H1 (cell line): ENCODE measurements around the gene UBE2D2. TPM values are rescaled to one million over a fixed set of nuclear protein-coding genes. Genes with fewer than 3 reads are reported as not detected.

ENCODE experiments used
- CHD7 ChIP-seq: fragments of 300-600 bp; sonication (generic); IDR thresholded peaks from 2 replicates; pipeline ENCODE4 v1.7.1; 2012; ENCODE audit warnings: low read length, moderate library complexity, mild to moderate bottlenecking, inconsistent platforms; ENCODE audit not compliant: insufficient replicate concordance
- RBBP5 ChIP-seq: IDR thresholded peaks from 2 replicates; pipeline ENCODE4 v1.7.1; 2012; ENCODE audit warnings: low read depth, mild to moderate bottlenecking, inconsistent platforms, low read length, moderate library complexity, borderline replicate concordance
- RXRA ChIP-seq: IDR thresholded peaks from 2 replicates; pipeline ENCODE4 v1.6.1; 2011; ENCODE audit warnings: low read depth, mild to moderate bottlenecking, low read length, moderate library complexity; ENCODE audit not compliant: insufficient read depth
- SIRT6 ChIP-seq: IDR thresholded peaks from one replicate; pipeline ENCODE4 v1.7.1; 2012; ENCODE audit warnings: low read length, inconsistent platforms
- SRF ChIP-seq: IDR thresholded peaks from 2 replicates; pipeline ENCODE4 v1.6.1; 2011; ENCODE audit warnings: mild to moderate bottlenecking, low read depth, low read length, moderate library complexity
- SUZ12 ChIP-seq: fragments of 200-600 bp; sonication (generic); IDR thresholded peaks from 2 replicates; pipeline ENCODE4 v1.6.1; 2012; ENCODE audit warnings: mild to moderate bottlenecking, inconsistent platforms, low read length, moderate library complexity, mixed read lengths
- polyA plus RNA-seq, 7 experiments: library from polyadenylated mRNA; depleted of rRNA in 3 of 7; stranded (reverse) in 5 of 7; unstranded in 2 of 7; fragments of >200 nt in 5 of 7; fragments of 200-250 nt in 2 of 7; gene quantifications; 1 replicate in 5 of 7; 2 replicates in 1 of 7; 4 replicates in 1 of 7; pipeline versions ENCODE4 v1.2.1 to v1.2.3, GENCODE V29; 2011 to 2013; ENCODE audit warnings: missing spikeins in 2 of 7, mixed read lengths in 2 of 7
- total RNA-seq: library from RNA; stranded (reverse); fragmentation: NEBNext Ultra II Directional; extraction: Animal tissue kit (Norgen Biotek cat#: 25700); gene quantifications from 2 replicates; pipeline ENCODE4 v1.2.1, GENCODE V29; 2021

The UBE2D2 gene
- total and polyA plus RNA-seq, 2 of the 8 experiments (the other 6 are each of a cell fraction or from before 2014, with no cell fraction given), result 66.9 to 203 TPM

- TF ChIP-seq RBBP5 (no peak), SRF (no peak), CHD7 (no peak), SIRT6 (no peak), SUZ12 (no peak), RXRA (no peak)
Observed at GRCh38 chr5:139663207-139664085, 102.3 kb downstream of the UBE2D2 start (continued).
